ENCODE measurements around the gene RIN3.
A peak's percentile ranks its signal among the peaks of the same experiment; 100 is the strongest.

RIN3 gene

DNA sequence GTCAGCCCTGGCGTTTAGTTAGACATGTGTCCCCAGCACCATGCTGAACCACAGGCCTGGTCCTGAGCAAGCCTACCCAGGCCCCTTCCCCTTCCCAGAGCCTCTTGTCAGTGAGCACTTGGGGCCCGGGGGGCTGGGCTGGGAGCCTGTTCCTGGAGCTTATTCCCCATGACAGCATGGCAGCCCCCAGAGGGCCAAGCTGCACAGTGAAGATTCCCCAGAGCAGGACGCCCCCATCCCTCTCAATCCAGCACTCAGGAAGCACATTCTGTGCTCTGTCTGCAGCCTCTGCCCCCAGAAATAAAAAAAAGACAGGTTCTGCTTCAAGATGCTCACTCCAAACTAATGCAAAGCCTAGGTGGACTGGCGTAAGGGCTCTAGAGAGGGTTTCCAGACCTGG is 117.5 kb downstream of the RIN3 start:
- DNase-seq (ENCODE audit: low read depth in 2 of 2), result no peak
- TF ChIP-seq CTCF (IDR thresholded peaks at IDR 0.05; ENCODE audit: low read depth, low read length), result no peak

DNA sequence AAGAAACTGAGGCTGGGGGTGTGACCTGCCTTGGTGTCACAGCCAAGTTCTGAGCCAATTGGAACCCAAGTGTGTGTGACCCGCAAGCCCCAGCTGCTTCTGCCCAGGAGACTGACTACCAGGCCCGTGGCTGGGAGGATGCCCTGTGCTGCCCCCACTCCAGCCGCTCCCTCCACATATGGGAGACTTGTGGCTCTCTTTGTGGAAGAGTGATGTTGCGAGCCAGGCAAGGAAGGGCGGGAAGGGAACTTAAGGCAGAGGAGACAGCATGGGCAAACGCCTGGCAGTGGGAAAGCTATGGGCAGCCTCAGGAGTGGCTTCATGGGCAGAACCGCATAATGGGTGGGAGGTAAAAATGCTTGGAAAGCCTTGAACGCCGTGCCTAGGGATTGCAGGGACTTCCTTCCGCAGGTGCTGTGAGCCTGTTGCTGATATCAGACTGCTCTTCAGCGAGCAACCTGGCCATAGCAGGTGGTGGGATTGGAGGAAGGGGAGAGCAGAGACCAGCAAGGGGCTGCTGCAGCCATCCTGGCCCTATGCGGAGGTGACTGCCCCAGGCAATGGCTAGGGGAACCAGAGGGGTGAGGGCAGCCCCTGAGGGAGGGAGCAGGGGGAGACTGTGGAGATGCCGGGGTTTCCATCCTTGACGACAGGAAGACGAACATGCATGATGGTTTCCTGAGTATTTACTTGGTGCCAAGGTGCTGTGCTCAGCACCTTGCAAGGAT is 119.1 kb downstream of the RIN3 start:
- no peak for DNase-seq (ENCODE audit: low read depth in 2 of 2)
- H3K4me3 ChIP-seq (replicated peaks in 1 of 2; ENCODE audit: low read depth in 2 of 2, low read length in 2 of 2), result no peak overlapping the region
- TF ChIP-seq CTCF (IDR thresholded peaks at IDR 0.05; ENCODE audit: low read depth, low read length), result no peak

More for the DNA sequence above, 117.5 kb downstream of the RIN3 start:
- no peak overlapping the region for H3K4me3 ChIP-seq (replicated peaks in 1 of 2; ENCODE audit: low read depth in 2 of 2, low read length in 2 of 2)

DNA sequence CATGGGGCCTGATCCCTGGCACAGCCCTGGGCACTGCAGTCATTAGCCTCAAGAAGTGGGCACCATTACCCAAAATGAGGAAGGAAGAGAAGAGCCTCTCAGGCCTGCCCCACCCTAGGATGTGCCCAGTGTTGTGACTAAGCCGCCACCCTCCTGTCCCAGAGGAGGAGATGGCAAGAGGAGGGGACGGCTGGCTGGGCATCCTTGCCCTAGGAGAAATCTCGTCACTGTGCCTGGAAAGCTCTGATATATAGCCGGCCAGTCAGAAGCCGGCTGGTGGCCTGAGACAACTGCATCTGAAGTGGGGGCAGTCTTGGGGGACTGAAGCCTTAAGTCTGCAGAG is 119.7 kb downstream of the RIN3 start:
- H3K4me3 ChIP-seq (replicated peaks in 1 of 2; ENCODE audit: low read depth in 2 of 2, low read length in 2 of 2), result no peak overlapping the region
- no peak for TF ChIP-seq CTCF (IDR thresholded peaks at IDR 0.05; ENCODE audit: low read depth, low read length)
- DNase-seq (ENCODE audit: low read depth in 2 of 2), result no peak

- TF ChIP-seq CTCF (IDR thresholded peaks at IDR 0.05; ENCODE audit: low read depth, low read length), result no peak
- no peak overlapping the region for H3K4me3 ChIP-seq (replicated peaks in 1 of 2; ENCODE audit: low read depth in 2 of 2, low read length in 2 of 2)
- peak; percentile 42 to 50 for DNase-seq (ENCODE audit: low read depth in 2 of 2)
These were observed 120.1 kb downstream of the RIN3 start for GRCh38 chr14:92633724-92634123.

- TF ChIP-seq CTCF (IDR thresholded peaks at IDR 0.05; ENCODE audit: low read depth, low read length), result no peak
- DNase-seq (ENCODE audit: low read depth in 2 of 2), result no peak
- no peak overlapping the region for H3K4me3 ChIP-seq (replicated peaks in 1 of 2; ENCODE audit: low read depth in 2 of 2, low read length in 2 of 2)
These were observed 121.5 kb downstream of the RIN3 start for GRCh38 chr14:92635031-92635430.

DNA sequence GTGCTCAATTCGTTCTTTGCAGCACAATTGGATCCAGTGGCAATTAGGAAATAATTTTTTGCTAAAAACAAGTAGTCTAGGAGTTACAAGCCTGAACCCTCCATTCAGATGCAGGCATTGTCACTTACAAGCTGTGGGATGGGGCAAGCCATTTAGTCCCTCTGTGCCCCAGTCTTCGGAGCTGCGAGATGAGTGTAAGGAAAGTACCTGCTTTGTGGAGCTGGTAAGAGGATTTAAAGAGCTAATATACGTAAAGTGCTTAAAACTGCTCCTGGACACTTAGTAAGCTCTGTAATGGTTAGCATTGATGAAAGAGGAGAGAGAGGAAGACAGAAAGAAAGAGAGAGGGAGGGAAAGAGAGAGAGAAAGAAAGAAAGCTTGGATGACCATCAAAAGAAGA is 122.3 kb downstream of the RIN3 start:
- no peak for DNase-seq (ENCODE audit: low read depth in 2 of 2)
- H3K4me3 ChIP-seq (replicated peaks in 1 of 2; ENCODE audit: low read depth in 2 of 2, low read length in 2 of 2), result no peak overlapping the region
- TF ChIP-seq CTCF (IDR thresholded peaks at IDR 0.05; ENCODE audit: low read depth, low read length), result no peak

DNA sequence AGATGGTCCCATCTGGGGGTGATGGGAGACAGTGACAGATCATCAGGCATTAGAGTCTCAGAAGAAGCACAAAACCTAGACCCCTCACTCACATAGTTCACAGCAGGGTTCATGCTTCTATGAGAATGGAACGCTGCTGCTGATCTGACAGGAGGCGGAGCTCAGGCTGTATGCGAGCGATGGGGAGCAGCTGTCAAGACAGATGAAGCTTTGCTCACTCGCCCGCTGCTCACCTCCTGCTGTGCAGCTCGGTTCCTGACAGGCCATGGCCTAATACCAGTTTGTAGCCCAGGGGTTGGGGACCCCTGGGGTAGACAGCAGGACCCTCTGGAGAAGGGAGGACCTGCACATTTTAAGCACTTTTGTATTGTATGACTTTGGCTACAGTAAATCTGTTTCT is 123.6 kb downstream of the RIN3 start:
- no peak for TF ChIP-seq CTCF (IDR thresholded peaks at IDR 0.05; ENCODE audit: low read depth, low read length)
- DNase-seq (ENCODE audit: low read depth in 2 of 2), result peak in 1 of 2 donors; percentile 26
- no peak overlapping the region for H3K4me3 ChIP-seq (replicated peaks in 1 of 2; ENCODE audit: low read depth in 2 of 2, low read length in 2 of 2)

Data from cardiac fibroblast (primary cell).